Neural progenitor cell (in vitro differentiated cells): ENCODE data around the gene FARP1. TPM values are rescaled to one million over a fixed set of nuclear protein-coding genes. Genes with fewer than 3 reads are reported as not detected.

Experiments
- DNase-seq: peaks from one replicate; pipeline ENCODE4 v3.0.0-alpha.2; 2016; ENCODE audit warnings: low spot score
- H2AFZ ChIP-seq: fragments of 200-600 bp; sonication (generic); replicated peaks from 2 replicates; pipeline ENCODE4 v1.6.1; 2016; ENCODE audit warnings: antibody characterized with exemption
- H3F3A ChIP-seq: fragments of 200-600 bp; sonication (generic); 2 replicates; pipeline ENCODE4 v1.6.1; 2016; ENCODE audit warnings: antibody characterized with exemption, low read depth
- H3K27ac ChIP-seq: fragments of 200-600 bp; sonication (generic); 2 replicates; pipeline ENCODE4 v1.5.1; 2016; ENCODE audit warnings: mild to moderate bottlenecking
- H3K27me3 ChIP-seq: fragments of 200-600 bp; sonication (generic); 2 replicates; pipeline ENCODE4 v1.6.1; 2016; ENCODE audit warnings: mild to moderate bottlenecking, moderate library complexity
- H3K36me3 ChIP-seq: fragments of 200-600 bp; sonication (generic); 2 replicates; pipeline ENCODE4 v1.5.1; 2016
- H3K4me1 ChIP-seq: fragments of 200-600 bp; sonication (generic); 2 replicates; pipeline ENCODE4 v1.6.1; 2016; ENCODE audit warnings: mixed run types
- H3K4me2 ChIP-seq: fragments of 200-600 bp; sonication (generic); 2 replicates; pipeline ENCODE4 v1.6.1; 2016
- H3K4me3 ChIP-seq: fragments of 200-600 bp; sonication (generic); 2 replicates; pipeline ENCODE4 v1.5.1; 2016
- H3K79me2 ChIP-seq: fragments of 200-600 bp; sonication (generic); 2 replicates; pipeline ENCODE4 v1.6.1; 2016; ENCODE audit warnings: low read depth
- H3K9ac ChIP-seq: fragments of 200-600 bp; sonication (generic); 2 replicates; pipeline ENCODE4 v1.6.1; 2016
- H3K9me3 ChIP-seq: fragments of 200-600 bp; sonication (generic); 2 replicates; pipeline ENCODE4 v1.5.1; 2016; ENCODE audit warnings: low read depth
- H4K20me1 ChIP-seq: fragments of 200-600 bp; sonication (generic); 2 replicates; pipeline ENCODE4 v1.6.1; 2016; ENCODE audit warnings: low read depth
- H3K27ac Mint-ChIP-seq: 3 replicates; pipeline ENCODE4 v1.8.0; 2021; ENCODE audit warnings: mixed read lengths
- H3K27me3 Mint-ChIP-seq: 2 replicates; pipeline ENCODE4 v1.8.0; 2022; ENCODE audit warnings: low read depth, mild to moderate bottlenecking, inconsistent platforms, moderate library complexity, mixed read lengths; ENCODE audit not compliant: insufficient read depth
- H3K36me3 Mint-ChIP-seq: 3 replicates; pipeline ENCODE4 v1.8.0; 2021; ENCODE audit warnings: mixed read lengths
- H3K4me1 Mint-ChIP-seq: 3 replicates; pipeline ENCODE4 v1.8.0; 2021; ENCODE audit warnings: mixed read lengths
- H3K4me3 Mint-ChIP-seq: 3 replicates; pipeline ENCODE4 v1.8.0; 2021; ENCODE audit warnings: mild to moderate bottlenecking, moderate library complexity, mixed read lengths
- H3K9me3 Mint-ChIP-seq: 3 replicates; pipeline ENCODE4 v1.8.0; 2020; ENCODE audit warnings: mixed read lengths
- EZH2 ChIP-seq: fragments of 200-600 bp; sonication (generic); IDR thresholded peaks from 2 replicates; pipeline ENCODE4 v1.6.1; 2017; ENCODE audit warnings: antibody characterized with exemption, mild to moderate bottlenecking, moderate library complexity
- EZH2phosphoT487 ChIP-seq: fragments of 200-600 bp; sonication (generic); IDR thresholded peaks from 2 replicates; pipeline ENCODE4 v1.6.1; 2017; ENCODE audit warnings: antibody characterized with exemption
- total RNA-seq: library from RNA; depleted of rRNA; stranded (reverse); fragments of >200 nt; gene quantifications from 2 replicates; pipeline ENCODE4 v1.2.3, GENCODE V29; 2015; ENCODE audit warnings: low replicate concordance
- TF ChIP-seq, protein P1 (sequence below): fragments of 200-600 bp; sonication (generic); IDR thresholded peaks from 2 replicates; pipeline ENCODE4 v1.5.1; 2017; ENCODE audit warnings: antibody characterized with exemption, mild to moderate bottlenecking

Gene FARP1
- total RNA-seq, 1 donor from 2014 or later: 78.0 TPM

DNA sequence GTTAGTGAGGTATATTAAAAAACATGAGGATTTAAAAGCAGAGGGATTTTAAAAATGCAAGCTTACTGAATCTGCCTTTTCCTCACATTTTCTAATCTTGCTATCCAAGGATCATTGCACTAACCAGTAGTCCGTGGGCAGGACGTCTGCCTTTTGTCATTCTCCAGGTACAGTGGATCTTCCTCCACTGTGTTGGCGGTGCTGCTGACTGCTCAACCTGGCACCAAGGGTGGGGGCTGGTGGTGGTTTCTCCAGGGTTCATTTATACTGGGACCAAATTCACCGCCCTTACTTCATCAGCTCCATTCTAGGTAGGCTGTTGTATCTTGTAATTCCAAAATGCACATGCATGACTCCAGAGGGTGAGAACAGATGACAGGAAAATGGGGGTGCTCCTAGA, 264.7 kb downstream of the FARP1 start:
- no peaks in the 10 kb centered on the region for H3K9me3 ChIP-seq
- H3K36me3 Mint-ChIP-seq: peaks cover 21% of the 10 kb centered on the region
- H3K4me2 ChIP-seq: no peak overlapping the region
- H3K4me3 ChIP-seq: no peak overlapping the region
- H4K20me1 ChIP-seq: peaks cover 5% of the 10 kb centered on the region
- H2AFZ ChIP-seq: no peak overlapping the region
- TF ChIP-seq, protein P1, sequence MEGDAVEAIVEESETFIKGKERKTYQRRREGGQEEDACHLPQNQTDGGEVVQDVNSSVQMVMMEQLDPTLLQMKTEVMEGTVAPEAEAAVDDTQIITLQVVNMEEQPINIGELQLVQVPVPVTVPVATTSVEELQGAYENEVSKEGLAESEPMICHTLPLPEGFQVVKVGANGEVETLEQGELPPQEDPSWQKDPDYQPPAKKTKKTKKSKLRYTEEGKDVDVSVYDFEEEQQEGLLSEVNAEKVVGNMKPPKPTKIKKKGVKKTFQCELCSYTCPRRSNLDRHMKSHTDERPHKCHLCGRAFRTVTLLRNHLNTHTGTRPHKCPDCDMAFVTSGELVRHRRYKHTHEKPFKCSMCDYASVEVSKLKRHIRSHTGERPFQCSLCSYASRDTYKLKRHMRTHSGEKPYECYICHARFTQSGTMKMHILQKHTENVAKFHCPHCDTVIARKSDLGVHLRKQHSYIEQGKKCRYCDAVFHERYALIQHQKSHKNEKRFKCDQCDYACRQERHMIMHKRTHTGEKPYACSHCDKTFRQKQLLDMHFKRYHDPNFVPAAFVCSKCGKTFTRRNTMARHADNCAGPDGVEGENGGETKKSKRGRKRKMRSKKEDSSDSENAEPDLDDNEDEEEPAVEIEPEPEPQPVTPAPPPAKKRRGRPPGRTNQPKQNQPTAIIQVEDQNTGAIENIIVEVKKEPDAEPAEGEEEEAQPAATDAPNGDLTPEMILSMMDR: no peak
- no peak for TF ChIP-seq EZH2
- no peak for TF ChIP-seq EZH2phosphoT487
- H3K27ac ChIP-seq: no peak overlapping the region
- no peaks in the 10 kb centered on the region for H3K36me3 ChIP-seq
- no peaks in the 10 kb centered on the region for H3K27me3 Mint-ChIP-seq
- H3K27me3 ChIP-seq: no peaks in the 10 kb centered on the region
- DNase-seq: no peak
- no peak overlapping the region for H3K4me3 Mint-ChIP-seq
- H3K9me3 Mint-ChIP-seq: no peaks in the 10 kb centered on the region
- no peak overlapping the region for H3K27ac Mint-ChIP-seq
- no peak overlapping the region for H3K9ac ChIP-seq
- H3K4me1 ChIP-seq: peaks cover 13% of the 10 kb centered on the region
- peaks cover 7% of the 10 kb centered on the region for H3K4me1 Mint-ChIP-seq
- no peaks in the 10 kb centered on the region for H3K79me2 ChIP-seq
- H3F3A ChIP-seq: peaks cover 10% of the 10 kb centered on the region

GRCh38 chr13:98409281-98409680, 266.4 kb downstream of the FARP1 start:
- TF ChIP-seq, protein P1: no peak
- TF ChIP-seq EZH2phosphoT487 (no peak), EZH2 (no peak)
- H3K4me1 Mint-ChIP-seq: peaks cover 7% of the 10 kb centered on the region
- H3K36me3 ChIP-seq: no peaks in the 10 kb centered on the region
- no peaks in the 10 kb centered on the region for H3K9me3 ChIP-seq
- no peaks in the 10 kb centered on the region for H3K9me3 Mint-ChIP-seq
- no peaks in the 10 kb centered on the region for H3K79me2 ChIP-seq
- no peak for DNase-seq
- no peak overlapping the region for H3K27ac ChIP-seq
- peaks cover 25% of the 10 kb centered on the region for H3K36me3 Mint-ChIP-seq
- no peak overlapping the region for H3K4me2 ChIP-seq
- no peak overlapping the region for H2AFZ ChIP-seq
- H3K27me3 ChIP-seq: no peaks in the 10 kb centered on the region
- H3F3A ChIP-seq: peaks cover 10% of the 10 kb centered on the region
- no peak overlapping the region for H3K27ac Mint-ChIP-seq
- H4K20me1 ChIP-seq: peaks cover 5% of the 10 kb centered on the region
- peaks cover 2% of the 10 kb centered on the region for H3K27me3 Mint-ChIP-seq
- no peak overlapping the region for H3K4me3 Mint-ChIP-seq
- peaks cover 13% of the 10 kb centered on the region for H3K4me1 ChIP-seq
- no peak overlapping the region for H3K4me3 ChIP-seq
- no peak overlapping the region for H3K9ac ChIP-seq

GRCh38 chr13:98410612-98411011, 267.7 kb downstream of the FARP1 start:
- H3K4me3 ChIP-seq: no peak overlapping the region
- Mint-ChIP-seq H3K4me3 (no peak overlapping the region), H3K27ac (no peak overlapping the region), H3K27me3 (peaks cover 2% of the 10 kb centered on the region), H3K36me3 (peaks cover 34% of the 10 kb centered on the region), H3K9me3 (no peaks in the 10 kb centered on the region), H3K4me1 (no peaks in the 10 kb centered on the region)
- H3F3A ChIP-seq: no peaks in the 10 kb centered on the region
- peaks cover under 1% of the 10 kb centered on the region for H3K4me1 ChIP-seq
- no peaks in the 10 kb centered on the region for H3K27me3 ChIP-seq
- H3K9me3 ChIP-seq: no peaks in the 10 kb centered on the region
- no peak overlapping the region for H3K27ac ChIP-seq
- no peak overlapping the region for H3K9ac ChIP-seq
- no peak overlapping the region for H2AFZ ChIP-seq
- H4K20me1 ChIP-seq: peaks cover under 1% of the 10 kb centered on the region
- H3K4me2 ChIP-seq: no peak overlapping the region
- H3K79me2 ChIP-seq: no peaks in the 10 kb centered on the region
- no peak for DNase-seq
- H3K36me3 ChIP-seq: no peaks in the 10 kb centered on the region
- TF ChIP-seq EZH2 (no peak), EZH2phosphoT487 (no peak)
- TF ChIP-seq, protein P1: no peak
